NCI-H146 treated with DMSO at 0.1 percent for 48 hours (cell line): ENCODE measurements around the gene MED13.

Source experiments
- DNase-seq: peaks from one replicate; lab custom pipeline; 2025; ENCODE audit not compliant: unreplicated experiment; lab: John Stamatoyannopoulos, UW

MED13 gene

DNA sequence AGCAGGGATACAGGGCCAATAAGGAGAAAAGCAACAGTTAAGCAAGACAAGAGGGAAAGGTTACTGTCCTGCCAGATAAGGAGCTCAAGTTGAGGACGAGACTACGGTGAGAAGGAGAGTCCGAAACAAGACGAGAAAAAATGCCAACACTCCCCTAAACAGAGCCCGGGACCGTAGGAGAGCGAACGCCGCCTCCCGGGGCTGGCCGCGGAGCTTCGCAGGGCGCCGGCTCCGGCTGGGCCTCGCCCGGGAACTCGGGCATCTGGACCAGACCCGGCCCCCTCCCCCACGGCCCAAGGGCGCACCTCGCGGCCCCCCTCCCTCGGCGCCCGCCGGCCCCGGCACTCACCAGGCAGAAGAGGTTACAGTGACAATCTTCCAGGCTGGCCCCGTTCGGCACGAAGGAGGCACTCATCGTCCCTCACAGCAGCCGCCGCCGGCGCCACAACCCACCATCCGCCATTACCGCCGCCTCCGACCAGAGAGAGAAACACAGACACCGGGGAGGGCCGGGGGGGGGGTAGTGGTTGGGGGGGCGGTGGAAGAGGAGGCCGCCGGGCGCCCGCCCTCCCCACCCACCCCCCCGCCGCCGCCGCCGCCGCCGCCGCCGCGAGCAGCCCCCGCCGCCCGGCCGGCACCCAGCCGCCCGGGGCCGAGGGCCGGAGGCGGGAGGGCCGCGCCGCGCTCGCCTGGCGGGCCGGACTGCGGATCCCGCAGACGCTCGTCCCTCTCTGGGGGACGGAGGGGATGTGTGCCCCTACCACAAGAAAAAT, at the start of gene MED13:
MED13 (minus strand) TSS at position 488 of the 773 bp plus-strand sequence; CDS start at position 415, 73 bp downstream.
- DNase-seq = no peak

DNA sequence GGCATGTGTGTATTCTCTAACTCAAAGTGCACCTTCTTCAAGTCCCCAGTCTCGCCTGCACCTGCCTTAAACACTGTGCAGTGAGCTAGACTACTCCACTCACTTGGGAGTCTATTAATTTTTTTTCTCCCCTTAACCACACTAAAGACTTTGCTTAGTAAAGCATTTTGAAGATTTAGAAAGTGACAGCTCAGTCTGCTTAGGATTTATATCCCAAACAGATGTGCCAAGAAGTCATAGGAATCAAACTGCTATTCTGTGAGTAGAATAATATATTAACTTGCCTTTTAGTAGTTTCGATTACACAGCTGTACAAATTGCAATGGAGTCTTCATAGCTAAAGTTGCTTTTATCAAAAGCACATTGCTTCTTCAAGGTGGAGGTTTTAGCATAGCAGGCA, 47.2 kb upstream of the MED13 start:
- no peak for DNase-seq

GRCh38 chr17:62111562-62112171, 46.6 kb upstream of the MED13 start:
- DNase-seq = no peak

DNA sequence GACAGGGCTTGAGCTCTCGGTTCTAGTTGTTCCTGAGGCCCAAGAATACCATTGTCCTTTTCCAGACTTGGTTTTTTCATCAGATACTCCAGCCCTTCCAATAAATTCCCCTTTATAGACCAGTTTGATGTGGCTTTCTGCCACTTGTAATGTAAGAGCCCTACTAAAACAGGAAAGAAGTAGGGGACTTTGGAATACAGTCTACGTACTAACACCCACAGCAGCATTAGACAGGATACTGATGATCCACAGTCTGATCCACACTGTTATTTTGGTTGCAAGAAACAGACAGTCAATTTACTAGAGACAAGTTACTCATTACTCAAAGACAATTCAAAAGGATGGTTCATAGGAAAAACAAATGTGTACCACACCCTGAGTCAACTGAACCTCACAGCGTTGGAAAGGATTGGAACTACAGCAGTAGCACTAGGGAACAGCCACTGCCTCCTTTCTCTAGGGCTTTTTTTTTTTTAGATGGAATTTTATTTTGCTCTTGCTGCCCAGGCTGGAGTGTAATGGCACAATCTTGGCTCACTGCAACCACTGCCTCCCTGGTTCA, 45.9 kb upstream of the MED13 start:
- DNase-seq = no peak

GRCh38 chr17:62109924-62110323, 44.8 kb upstream of the MED13 start:
- DNase-seq = no peak

GRCh38 chr17:62109378-62109902, 44.4 kb upstream of the MED13 start:
- no peak for DNase-seq

GRCh38 chr17:62105861-62106260, 40.8 kb upstream of the MED13 start:
- no peak for DNase-seq

GRCh38 chr17:62105357-62105756, 40.3 kb upstream of the MED13 start:
- no peak for DNase-seq

DNA sequence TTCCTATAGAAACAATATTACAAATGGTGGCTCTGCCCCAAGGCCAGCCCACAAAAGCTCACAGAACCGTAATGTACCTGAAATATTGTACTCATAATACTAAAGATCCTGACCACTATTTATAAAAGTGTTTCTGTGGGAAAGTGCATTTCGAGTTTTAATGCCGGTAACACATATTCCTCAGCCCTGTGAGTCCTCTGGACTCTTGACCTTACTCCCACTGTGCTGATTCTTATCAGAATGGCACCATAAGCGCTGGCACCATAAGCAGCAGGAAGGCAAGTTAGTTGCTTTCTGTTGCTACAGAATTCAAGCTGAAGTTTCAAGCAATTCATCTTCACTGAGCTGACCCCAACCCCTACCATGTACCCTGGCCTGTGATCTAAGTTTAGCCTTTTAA, 36.4 kb upstream of the MED13 start:
- DNase-seq = no peak

DNA sequence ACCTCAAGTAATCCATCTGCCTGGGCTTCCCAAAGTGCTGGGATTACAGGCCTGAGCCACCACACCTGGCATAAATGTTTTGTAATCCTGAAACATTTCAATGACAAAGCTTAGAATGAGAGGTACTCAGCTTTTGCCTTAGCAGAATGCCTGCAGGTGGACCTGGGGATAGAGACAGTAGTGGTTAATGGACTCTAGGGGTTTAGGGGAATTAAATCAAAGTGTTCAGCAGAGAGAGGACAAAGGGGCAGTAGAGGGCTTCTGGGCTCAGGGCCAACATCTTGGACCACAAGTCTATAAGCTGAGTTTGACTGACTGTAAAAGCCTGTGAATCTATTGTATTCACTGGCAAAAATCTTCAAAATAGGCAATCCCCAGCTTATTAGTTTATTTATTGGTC, 36.0 kb upstream of the MED13 start:
- DNase-seq = no peak

DNA sequence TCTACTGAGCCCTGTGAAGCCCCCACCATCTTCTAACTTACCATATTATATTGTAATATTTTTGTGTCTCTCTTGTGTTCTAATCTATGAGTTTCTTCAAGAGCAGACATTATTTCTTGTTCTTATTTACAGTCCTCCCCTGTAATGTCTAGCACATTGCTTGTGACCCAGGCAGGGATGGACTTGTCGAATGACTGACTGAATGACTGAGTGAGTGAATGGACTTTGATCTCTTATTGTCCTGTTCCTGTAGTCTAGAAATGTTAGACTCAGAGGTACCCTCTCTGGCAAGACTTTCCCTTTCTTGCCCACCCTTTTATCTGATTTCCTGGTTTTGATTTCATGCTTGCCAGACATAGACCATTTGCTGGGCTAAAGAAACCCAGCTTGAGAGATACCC, 35.0 kb upstream of the MED13 start:
- DNase-seq = no peak

DNA sequence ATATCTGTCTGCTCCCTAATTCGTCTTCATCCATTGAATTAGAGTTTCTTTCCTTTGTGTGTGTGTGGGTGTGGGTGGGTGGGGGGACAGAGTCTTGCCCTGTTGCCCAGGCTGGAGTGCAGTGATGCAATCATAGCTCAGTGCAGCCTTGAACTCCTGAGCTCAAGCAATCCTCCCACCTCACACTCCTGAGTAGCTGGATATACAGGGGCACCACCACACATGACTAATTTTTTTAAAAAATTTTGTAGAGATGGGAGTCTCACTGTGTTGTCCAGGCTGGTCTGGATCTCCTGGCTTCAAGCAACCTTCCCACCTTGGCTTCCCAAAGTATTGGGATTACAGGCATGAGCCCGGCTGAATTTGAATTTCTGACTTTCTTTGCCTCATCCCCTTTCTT, 34.5 kb upstream of the MED13 start:
- no peak for DNase-seq

DNA sequence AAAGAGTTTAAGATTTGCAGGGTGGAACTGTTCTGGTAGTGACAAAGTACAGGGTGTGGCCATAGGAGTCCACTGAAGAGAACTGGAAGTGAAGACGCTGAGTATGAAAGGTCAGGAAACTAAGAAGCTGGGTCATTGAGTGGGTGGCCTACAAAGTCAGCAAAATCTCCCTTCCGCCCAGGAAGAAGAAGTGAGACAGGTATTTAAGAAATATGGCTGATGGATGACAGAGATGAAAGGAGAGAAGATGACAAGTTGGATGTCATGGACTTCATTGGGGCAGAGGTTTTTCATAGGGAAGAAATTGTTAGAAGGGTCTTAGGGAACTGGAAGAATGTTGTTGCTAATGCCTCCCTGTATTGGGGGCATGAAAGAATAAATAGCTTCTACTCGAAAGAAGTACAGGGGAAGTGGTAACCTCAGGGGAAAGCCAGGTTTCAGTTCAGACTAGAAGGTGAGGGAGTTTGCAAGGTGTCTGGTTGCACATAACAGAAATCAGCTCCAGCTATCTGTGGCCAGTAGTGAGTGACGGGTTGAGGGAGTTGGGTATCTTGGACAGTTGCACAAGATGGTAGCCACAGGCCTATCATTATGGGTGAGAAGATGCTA, 33.6 kb upstream of the MED13 start:
- DNase-seq = no peak

- no peak for DNase-seq
Observed at GRCh38 chr17:62096401-62096670, 31.3 kb upstream of the MED13 start.

DNA sequence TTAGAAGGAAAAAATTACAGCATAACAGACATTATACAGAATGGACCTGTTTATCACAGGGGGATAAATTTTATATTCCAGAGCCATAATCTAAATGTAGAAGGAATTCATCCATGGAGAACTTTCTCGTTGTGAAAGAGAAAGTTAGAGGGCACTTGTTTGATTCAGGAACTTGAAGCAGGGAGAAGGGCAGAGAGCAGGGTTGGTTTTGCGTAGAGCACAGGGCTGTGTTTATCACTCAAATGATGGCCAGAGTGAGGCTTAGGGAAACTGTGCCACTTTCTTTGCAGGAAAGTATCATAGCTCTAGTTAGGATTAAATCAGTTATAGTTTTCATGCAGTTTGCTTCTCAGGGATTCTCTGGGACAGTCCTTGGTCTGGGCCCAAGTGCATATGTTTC, 29.1 kb upstream of the MED13 start:
- no peak for DNase-seq

- DNase-seq = no peak
Observed at GRCh38 chr17:62093188-62094155, 28.4 kb upstream of the MED13 start.

DNA sequence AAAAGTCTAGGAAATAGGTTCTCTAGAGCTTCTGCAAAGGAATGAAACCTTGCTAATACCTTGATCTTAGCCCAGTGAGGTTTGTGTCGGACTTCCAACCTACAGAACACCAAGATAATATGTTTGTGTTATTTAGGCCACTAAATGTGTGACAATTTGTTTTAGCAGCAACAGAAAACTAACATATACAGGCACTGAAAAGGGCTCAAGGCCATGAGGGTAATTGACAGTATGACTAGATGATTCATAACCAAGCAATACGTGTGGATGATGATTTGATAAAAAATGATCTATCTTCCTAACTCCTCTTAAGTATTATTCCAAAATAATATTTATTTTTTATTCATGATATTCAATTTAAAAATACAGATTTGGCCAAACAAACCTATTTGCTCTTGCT, 27.7 kb upstream of the MED13 start:
- DNase-seq = no peak

DNA sequence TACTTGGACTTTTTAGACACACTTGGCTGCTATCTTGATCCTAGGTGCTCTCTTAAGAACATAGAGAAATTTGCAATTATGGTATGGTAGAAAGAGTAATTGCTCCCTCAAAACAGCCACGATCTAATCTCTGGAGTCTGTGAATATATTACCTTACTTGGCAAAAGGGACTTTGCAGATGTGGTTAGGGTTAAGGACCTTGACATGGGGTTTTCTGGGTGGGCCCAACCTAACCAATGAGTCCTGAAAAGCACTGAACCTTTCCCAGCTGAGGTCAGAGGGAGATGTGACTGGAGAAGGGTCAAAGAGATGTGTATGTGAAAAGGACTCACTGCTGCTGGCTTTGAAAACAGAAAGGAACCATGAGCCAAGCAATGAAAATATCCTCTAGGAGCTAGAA, 26.7 kb upstream of the MED13 start:
- DNase-seq = no peak

DNA sequence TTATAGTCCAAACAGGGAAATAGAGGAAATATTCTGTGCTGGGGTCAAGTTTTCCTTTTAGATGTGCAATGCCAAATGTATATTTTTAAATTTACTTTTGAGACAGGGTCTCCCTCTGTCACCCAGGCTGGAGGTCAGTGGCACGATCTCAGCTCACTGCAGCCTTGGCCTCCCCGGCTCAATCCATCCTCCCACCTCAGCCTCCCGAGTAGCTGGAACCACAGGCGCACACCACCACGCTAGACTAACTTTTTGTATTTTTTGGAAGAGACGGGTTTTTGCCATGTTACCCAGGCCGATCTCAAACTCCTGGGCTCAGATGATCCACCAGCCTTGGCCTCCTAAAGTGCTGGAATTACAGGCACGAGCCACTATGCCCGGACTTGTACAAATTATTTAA, 25.8 kb upstream of the MED13 start:
- no peak for DNase-seq

- DNase-seq = no peak
Observed at GRCh38 chr17:62090021-62090824, 25.1 kb upstream of the MED13 start.
